Measurements from ENCODE around the gene ADARB1.

The ADARB1 gene

DNA sequence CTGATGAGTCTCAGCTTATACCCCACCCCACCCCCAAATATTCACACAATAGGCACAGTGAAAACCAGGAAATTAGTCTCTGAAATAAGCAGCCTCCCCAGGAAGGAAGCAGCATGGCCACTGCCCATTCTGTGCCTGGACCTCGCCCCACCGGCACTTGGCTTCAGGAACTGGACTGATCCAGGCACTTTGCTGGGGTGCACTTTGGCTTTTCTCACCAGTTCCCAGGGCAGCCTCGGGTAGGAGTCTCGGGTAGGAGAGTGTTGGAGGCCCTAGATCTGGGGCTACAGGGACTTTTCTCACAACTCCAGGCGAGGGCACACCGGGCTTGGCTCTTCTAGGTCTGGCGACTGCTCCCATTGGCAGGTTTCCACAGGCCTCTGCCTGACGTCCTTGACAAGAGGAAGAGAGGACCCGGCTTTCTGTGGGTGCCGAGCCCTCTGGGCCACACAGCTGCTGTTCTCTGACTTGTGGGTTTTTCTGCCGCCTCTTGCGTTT is 18.7 kb downstream of the ADARB1 start:
- no peak for DNase-seq (ENCODE audit: low spot score)

DNA sequence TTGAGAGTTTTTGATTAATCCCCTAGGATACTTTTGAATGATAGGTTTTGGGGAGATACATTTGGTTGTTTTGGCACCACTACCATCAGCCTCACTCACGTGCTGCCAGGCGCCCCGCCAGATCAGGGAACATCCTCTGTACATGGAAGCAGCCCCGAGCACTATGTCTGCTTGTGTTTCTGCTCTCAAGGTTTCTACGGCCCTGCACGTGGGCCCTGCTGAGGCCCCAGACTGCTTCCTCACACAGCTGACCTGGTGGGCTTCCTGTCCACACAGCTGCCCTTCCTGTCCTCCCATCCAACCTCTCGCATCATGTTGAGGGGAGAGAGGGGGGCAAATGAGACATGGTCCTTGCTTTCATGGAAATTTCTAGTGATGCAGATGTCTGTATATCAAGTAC is 20.0 kb downstream of the ADARB1 start:
- DNase-seq (ENCODE audit: low spot score) = no peak

DNA sequence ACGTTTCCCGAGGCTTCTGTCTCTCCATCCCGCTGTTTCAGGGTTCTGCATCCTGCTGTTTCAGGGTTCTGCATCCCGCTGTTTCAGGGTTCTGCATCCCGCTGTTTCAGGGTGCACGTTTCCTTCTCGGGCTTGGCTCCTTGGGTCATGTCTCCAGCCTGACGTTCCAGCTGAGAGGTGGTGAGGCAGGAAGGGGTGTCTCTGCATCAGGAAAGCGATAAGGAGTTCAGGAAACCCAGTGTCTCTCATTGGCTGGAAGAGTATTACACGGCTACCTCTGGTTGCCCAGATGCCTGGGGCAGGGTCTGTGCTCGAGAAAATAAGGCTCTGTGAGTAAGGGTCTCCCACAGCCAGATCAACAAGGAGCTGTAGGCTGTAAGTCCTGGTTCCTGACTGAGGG is 21.1 kb downstream of the ADARB1 start:
- no peak for DNase-seq (ENCODE audit: low spot score)

GRCh38 chr21:45096217-45096616 is 21.8 kb downstream of the ADARB1 start:
- no peak for DNase-seq (ENCODE audit: low spot score)

- DNase-seq (ENCODE audit: low spot score) = no peak
Observed at GRCh38 chr21:45097827-45098387, 23.5 kb downstream of the ADARB1 start.

- DNase-seq (ENCODE audit: low spot score) = no peak
Observed at GRCh38 chr21:45098867-45099266, 24.5 kb downstream of the ADARB1 start.

- no peak for DNase-seq (ENCODE audit: low spot score)
Observed at GRCh38 chr21:45099571-45099970, 25.2 kb downstream of the ADARB1 start.

DNA sequence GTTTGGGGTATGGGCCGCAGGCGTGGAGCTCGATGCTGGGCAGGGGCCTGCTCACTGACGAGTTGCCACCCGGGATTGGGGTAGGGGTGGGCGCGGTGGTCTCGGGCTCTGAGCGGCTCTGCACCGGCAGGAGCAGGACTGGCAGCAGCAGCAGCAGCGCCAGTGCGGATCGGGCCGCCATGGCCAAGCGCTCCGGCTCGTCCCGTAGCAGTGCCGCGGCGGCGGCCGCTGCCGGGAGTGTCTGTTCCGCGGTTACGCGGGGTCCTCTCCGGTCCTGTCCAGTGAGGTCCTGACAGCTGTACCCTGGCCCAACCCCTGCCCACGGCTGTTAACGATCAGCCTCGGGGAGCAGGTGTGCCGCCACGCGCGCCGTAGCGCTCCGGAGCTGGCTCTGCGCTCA is 26.5 kb downstream of the ADARB1 start:
- DNase-seq (ENCODE audit: low spot score) = no peak

DNA sequence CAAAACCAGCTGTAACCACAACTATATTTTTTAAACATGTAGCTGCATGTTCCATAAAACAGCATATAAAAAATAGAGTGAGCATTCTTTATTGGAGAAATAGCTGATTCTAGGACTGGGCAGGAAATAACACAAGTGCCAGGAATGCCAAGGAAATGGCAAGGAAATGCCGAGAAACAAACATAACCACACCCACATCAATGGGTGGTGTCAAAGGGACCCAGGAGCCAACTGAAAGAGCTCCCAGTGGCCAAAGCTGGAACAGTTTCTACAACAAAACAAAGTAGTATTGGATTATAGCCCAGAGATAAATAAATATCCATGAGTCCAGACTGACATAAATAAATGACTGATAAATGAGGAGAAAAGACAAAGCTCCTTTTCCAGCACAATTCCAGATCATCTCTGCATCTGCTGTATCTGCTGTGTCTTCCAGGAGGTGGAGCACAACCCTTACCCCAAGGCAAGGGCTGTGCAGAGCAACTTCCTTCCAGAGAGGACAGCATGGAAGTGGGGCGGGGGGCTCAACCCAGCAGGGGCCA is 28.1 kb downstream of the ADARB1 start:
- DNase-seq (ENCODE audit: low spot score) = peak; percentile 79

- no peak for DNase-seq (ENCODE audit: low spot score)
Observed at GRCh38 chr21:45103971-45104520, 29.7 kb downstream of the ADARB1 start.

- no peak for DNase-seq (ENCODE audit: low spot score)
Observed at GRCh38 chr21:45104560-45104959, 30.2 kb downstream of the ADARB1 start.

DNA sequence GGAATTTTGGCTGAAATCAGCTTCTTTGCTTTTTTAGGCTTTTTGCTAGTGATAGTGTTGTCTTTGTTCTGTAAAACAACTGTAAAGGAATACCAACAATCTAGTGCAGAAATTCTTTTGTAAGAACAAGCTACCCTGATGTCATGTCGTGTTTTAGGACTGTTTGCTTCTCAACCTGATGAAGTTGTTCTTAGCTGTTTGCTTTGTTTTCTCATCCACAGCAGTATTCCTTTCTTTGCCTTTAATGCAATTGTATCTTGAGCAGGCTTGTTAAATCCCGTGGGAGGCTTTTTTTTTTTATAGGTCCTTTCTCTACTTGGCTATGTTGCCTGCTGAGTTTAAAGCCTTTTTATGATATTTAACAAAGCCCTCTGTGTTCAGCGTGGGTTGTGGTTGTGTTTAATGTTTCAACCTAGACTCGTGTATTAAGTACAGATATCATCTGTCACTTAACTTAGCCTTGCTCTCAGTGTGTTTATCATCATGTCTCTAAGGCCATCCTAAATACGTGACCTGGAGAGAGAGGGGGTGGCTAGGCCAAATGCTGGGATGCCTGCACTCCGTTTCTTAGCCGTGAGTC is 31.6 kb downstream of the ADARB1 start:
- DNase-seq (ENCODE audit: low spot score) = no peak

DNA sequence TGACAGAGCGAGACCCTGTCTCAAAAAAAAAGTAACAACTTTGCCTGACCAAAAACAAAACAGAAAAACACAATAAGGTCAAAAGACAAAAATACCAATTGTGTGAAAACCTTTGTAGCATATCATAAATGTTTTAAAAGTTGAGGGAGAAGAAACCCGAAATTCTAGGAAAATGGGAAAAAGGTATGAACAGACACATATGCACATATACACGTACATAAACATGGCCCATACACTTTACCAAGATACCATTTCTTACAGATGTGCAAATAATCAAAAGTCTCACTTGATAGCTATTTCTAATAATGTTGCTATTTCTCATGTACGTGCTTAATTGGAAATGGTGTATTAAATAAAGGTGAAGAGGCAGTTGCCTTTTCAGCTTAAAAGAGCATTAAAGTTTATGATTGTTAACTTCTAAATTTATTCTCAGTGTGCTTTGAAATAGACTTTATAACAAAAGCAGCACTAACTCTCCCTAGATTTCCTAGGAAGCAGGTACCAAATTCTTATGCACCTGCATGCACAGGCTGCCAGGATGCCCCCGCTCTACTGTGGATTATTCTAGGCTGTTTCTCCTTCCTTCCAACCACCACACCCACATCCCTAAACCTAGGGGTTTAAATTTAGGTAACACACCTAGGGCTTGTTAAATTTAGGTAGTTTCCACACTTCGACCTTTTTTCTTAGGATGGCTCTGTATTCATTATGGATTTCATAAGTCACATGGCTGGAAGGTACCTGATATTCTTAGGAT is 33.8 kb downstream of the ADARB1 start:
- no peak for DNase-seq (ENCODE audit: low spot score)

DNA sequence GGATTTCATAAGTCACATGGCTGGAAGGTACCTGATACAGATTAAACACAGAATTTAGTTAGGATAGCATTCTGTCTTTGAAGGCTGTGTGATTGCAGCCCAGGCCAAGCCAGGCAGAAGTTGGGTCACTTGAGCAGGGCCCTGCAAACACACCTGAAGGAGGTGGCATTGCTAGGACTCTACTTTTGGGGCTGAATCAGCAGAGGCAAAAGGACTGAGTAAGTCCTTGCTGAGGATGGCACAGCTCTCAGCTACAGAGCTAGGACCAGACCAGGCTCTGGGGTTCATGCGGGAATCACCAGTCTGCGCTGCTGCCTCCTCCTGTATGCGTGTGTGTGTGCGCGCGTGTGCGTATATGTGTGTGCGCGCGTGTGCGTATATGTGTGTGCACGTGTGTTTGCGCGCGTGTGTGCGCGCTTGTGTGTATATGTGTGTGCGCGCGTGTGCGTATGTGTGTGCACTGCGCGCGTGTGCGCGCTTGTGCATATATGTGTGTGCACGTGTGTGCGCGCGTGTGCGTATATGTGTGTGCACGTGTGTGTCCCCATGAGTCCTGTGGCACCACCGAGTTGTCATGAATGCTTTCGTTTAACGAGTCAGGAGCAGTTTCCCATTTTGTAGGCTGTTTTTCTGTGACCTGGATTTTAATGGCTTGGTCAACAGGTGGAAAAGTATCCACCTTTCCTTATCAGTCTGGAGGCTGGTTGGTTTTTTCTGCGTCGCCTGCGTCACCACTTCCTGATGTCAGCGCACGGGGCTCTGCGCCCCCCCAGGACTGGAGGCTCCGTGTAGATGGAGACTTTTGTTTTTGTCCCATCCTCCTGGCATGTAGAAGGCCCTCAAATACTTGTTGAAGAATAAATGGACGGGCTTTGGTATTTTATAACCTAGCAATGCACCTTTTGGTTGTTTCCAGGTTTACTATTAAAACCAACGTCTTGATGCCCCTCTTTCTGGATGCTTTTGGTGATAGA is 34.7 kb downstream of the ADARB1 start:
- no peak for DNase-seq (ENCODE audit: low spot score)

DNA sequence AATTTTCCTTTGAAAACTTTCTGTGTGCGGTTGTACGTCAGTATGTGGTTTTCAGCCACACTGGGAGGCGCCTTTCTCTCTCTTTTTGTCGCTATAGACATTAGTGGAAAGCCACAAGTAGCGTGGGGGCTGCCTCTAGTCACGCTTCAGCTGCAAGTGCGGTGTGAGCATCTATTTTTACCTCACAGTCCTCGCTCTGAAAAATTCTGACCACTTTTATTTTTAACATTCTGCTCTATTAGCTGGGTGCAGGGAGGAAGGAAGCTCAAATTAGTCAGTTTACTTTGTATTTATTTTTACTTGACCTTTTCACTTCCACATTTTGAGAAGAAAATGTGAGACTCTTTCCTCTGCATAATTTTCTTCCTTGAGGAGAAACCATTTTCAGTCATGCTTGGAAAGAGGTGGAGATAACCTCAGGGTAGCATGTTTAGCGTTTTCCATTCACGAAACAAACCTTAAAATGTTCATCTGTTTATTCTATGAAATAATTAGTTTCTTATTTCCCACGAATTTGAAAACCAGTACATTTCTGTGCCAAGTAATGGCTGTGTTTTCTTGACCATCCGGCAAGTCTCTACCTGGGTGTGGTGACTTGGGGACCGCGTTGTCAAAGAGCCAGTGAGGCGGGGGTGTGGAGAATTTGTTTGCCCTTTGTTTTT is 35.6 kb downstream of the ADARB1 start:
- no peak for DNase-seq (ENCODE audit: low spot score)

GRCh38 chr21:45110873-45111624 is 36.7 kb downstream of the ADARB1 start:
- no peak for DNase-seq (ENCODE audit: low spot score)

DNA sequence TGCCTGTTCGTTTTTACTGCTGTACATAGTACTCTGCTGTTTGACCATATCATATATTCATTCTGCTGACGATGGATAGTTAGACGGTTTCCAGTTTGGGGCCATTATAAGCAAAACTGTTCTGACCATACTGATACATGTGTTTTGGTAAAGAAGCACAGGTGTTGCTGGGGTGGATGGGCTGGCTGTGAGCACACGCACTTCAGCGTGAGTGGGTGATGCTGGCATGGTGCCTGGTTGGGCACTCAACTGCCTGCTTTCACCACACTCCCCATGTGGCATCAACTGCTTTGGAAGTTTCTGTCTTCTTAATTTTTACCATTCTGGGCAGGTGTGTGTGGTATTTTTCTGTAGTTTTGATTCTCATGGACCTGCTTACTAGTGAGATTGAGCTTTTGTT is 37.3 kb downstream of the ADARB1 start:
- DNase-seq (ENCODE audit: low spot score) = no peak

- DNase-seq (ENCODE audit: low spot score) = peak; percentile 61
Observed at GRCh38 chr21:45112371-45112770, 38.0 kb downstream of the ADARB1 start.

DNA sequence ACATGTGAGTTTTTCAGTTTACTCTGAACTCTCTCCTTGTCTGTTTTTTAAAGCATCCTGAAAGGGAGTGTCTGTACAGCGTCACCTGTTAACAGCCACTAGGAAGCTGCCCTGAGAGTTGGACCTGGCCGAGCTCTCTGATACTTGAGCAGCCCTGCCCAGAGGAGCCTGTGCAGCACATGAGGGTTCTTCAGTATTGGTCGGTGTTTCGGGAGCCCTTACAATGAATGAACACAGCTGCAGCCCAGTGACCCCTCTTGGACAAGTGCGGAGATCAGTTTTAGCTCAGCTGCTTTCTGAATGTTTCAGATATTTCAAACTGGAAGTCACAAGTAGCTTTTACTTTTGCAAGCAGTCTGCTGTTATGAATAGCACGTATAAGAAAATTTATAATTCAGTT is 39.2 kb downstream of the ADARB1 start:
- DNase-seq (ENCODE audit: low spot score) = no peak

DNA sequence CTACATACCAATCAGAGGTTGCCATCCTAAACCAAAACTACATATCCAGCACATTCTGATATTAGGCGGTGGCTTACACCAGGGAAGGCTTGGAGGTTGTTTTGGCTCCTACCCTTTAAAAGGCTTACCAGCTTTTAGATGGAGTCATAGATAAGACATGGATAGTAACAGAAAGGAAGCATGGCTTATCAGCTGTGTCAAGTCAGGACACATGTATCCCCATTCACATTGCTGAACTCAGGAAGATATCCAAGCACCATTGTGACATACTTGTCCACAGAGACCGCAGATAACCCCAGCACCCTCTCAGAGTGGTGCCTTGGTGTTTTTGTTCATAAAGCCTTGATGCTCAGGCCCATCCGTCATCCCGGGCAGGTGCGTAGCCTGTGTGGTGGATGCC is 39.7 kb downstream of the ADARB1 start:
- no peak for DNase-seq (ENCODE audit: low spot score)
